HepG2 (cell line): ENCODE results near the gene RHOV. TPM values are rescaled to one million over a fixed set of nuclear protein-coding genes. Genes with fewer than 3 reads are reported as not detected.

Source experiments
- AFF4 ChIP-seq: sonication (generic); formaldehyde crosslinking; IDR thresholded peaks from 2 replicates; pipeline ENCODE4 v1.4.0; 2020; ENCODE audit warnings: missing genetic modification reagents
- GABPA ChIP-seq, 2 experiments: IDR thresholded peaks; 2 replicates each; pipeline ENCODE4 v1.6.1; 2011 to 2016; ENCODE audit warnings: low read depth in 2 of 2, low read length in 1 of 2, missing biosample characterization in 1 of 2, missing genetic modification characterization in 1 of 2
- GLI4 ChIP-seq: sonication (generic); formaldehyde crosslinking; IDR thresholded peaks from 2 replicates; pipeline ENCODE4 v1.5.1; 2020; ENCODE audit warnings: missing genetic modification reagents, mild to moderate bottlenecking, moderate library complexity, borderline replicate concordance
- HHEX ChIP-seq: IDR thresholded peaks from 2 replicates; pipeline ENCODE4 v1.6.1; 2016; ENCODE audit warnings: control low read depth
- HOXA5 ChIP-seq: sonication (generic); formaldehyde crosslinking; IDR thresholded peaks from 2 replicates; pipeline ENCODE4 v1.4.0; 2020; ENCODE audit warnings: missing genetic modification reagents
- MXD1 ChIP-seq: sonication (generic); formaldehyde crosslinking; IDR thresholded peaks from 2 replicates; pipeline ENCODE4 v1.4.0; 2020; ENCODE audit warnings: mild to moderate bottlenecking, missing genetic modification reagents
- PCBP2 ChIP-seq: fragments of 200-400 bp; formaldehyde crosslinking; optimal IDR thresholded peaks from 2 replicates; pipeline ENCODE3; 2018; ENCODE audit warnings: low read length, low read depth; ENCODE audit not compliant: poor library complexity, severe bottlenecking
- POGK ChIP-seq: sonication (generic); formaldehyde crosslinking; conservative IDR thresholded peaks from 2 replicates; pipeline ENCODE4 v1.8.0; 2022; ENCODE audit warnings: mild to moderate bottlenecking, moderate library complexity, missing genetic modification reagents
- SALL2 ChIP-seq: sonication (generic); formaldehyde crosslinking; IDR thresholded peaks from 2 replicates; pipeline ENCODE4 v1.8.1; 2023; ENCODE audit warnings: mild to moderate bottlenecking, missing genetic modification reagents, inconsistent platforms
- SP2 ChIP-seq: sonication (generic); formaldehyde crosslinking; IDR thresholded peaks from 2 replicates; pipeline ENCODE4 v1.5.1; 2020; ENCODE audit warnings: mild to moderate bottlenecking, missing genetic modification reagents
- SP5 ChIP-seq: IDR thresholded peaks from 2 replicates; pipeline ENCODE4 v1.6.1; 2016; ENCODE audit warnings: low read depth, borderline replicate concordance
- TEAD2 ChIP-seq: sonication (generic); formaldehyde crosslinking; IDR thresholded peaks from 2 replicates; pipeline ENCODE4 v1.9.0; 2021; ENCODE audit warnings: missing genetic modification reagents
- TOPORS ChIP-seq: sonication (generic); formaldehyde crosslinking; IDR thresholded peaks from 2 replicates; pipeline ENCODE4 v1.8.0; 2023; ENCODE audit warnings: mild to moderate bottlenecking, missing genetic modification reagents
- ZBTB20 ChIP-seq: sonication (generic); formaldehyde crosslinking; IDR thresholded peaks from 2 replicates; pipeline ENCODE4 v1.8.1; 2023; ENCODE audit warnings: missing genetic modification reagents, low read depth, mild to moderate bottlenecking, borderline replicate concordance
- ZFP36L1 ChIP-seq: sonication (generic); formaldehyde crosslinking; IDR thresholded peaks from 2 replicates; pipeline ENCODE4 v1.8.0; 2022; ENCODE audit warnings: mild to moderate bottlenecking, missing genetic modification reagents, moderate library complexity
- ZFP36L2 ChIP-seq: sonication (generic); formaldehyde crosslinking; IDR thresholded peaks from 2 replicates; pipeline ENCODE4 v1.4.0; 2020; ENCODE audit warnings: missing genetic modification reagents
- ZKSCAN1 ChIP-seq: fragments of 150-350 bp; IDR thresholded peaks from 2 replicates; pipeline ENCODE4 v1.6.1; 2014; ENCODE audit warnings: low read length
- ZKSCAN8 ChIP-seq: IDR thresholded peaks from 2 replicates; pipeline ENCODE4 v1.6.1; 2016; ENCODE audit warnings: borderline replicate concordance, missing genetic modification reagents, missing compliant biosample characterization
- ZNF609 ChIP-seq: sonication (generic); formaldehyde crosslinking; IDR thresholded peaks from 2 replicates; pipeline ENCODE4 v1.4.0; 2020; ENCODE audit warnings: mild to moderate bottlenecking, missing genetic modification reagents, borderline replicate concordance
- polyA plus RNA-seq, 8 experiments: library from polyadenylated mRNA; depleted of rRNA in 3 of 8; stranded (reverse) in 7 of 8; unstranded in 1 of 8; fragments of >200 nt; fragmentation: Illumina TruSeq in 4 of 8; extraction: Trizol in 4 of 8; gene quantifications; 2 replicates each; pipeline versions ENCODE4 v1.2.1 to v1.2.3, GENCODE V29; 2011 to 2016; ENCODE audit warnings: low read depth in 4 of 8, missing spikeins in 1 of 8, mixed read lengths in 1 of 8; ENCODE audit not compliant: insufficient read depth in 1 of 8
- total RNA-seq, 5 experiments: library from RNA; depleted of rRNA; stranded (reverse); fragments of >200 nt; fragmentation: Illumina TruSeq; extraction: Trizol; gene quantifications; 2 replicates each; pipeline ENCODE4 v1.2.3, GENCODE V29; 2016; ENCODE audit warnings: low read depth in 1 of 5

The RHOV gene
- total and polyA plus RNA-seq, 2 of the 13 experiments (the other 11 are each of a cell fraction or from before 2014, with no cell fraction given) = 0.17 to 0.18 TPM

GRCh38 chr15:40857601-40858341 lies 16.3 kb downstream of the RHOV start (continued):
- TF ChIP-seq HOXA5 (CRISPR knock-in tag) = peak; percentile 51; the same call in 1 of the 2 replicates
- TF ChIP-seq ZNF609 = no peak
- TF ChIP-seq SP2 (CRISPR knock-in tag) = no peak
- no peak for TF ChIP-seq TOPORS
- TF ChIP-seq ZBTB20 (CRISPR knock-in tag) = no peak
- no peak for TF ChIP-seq ZKSCAN8
- TF ChIP-seq SALL2 = 0 out of 2 replicates have a peak, but pooled peaks have one; percentile 54
- TF ChIP-seq SP5 (CRISPR knock-in tag) = no peak
- no peak for TF ChIP-seq ZFP36L2 (CRISPR knock-in tag)
- no peak for TF ChIP-seq ZFP36L1 (CRISPR knock-in tag)
- TF ChIP-seq GLI4 = no peak
- TF ChIP-seq GABPA (IDR thresholded peaks at IDR 0.05; ENCODE audit: low read depth, low read length) = no peak
- TF ChIP-seq GABPA (CRISPR knock-in tag; IDR thresholded peaks at IDR 0.05; ENCODE audit: low read depth) = no peak
- TF ChIP-seq TEAD2 (CRISPR knock-in tag) = no peak
- TF ChIP-seq ZKSCAN1 = no peak
- TF ChIP-seq MXD1 (CRISPR knock-in tag) = no peak
- TF ChIP-seq POGK (CRISPR knock-in tag) = no peak
- no peak for TF ChIP-seq AFF4 (CRISPR knock-in tag)
- no peak for TF ChIP-seq HHEX (CRISPR knock-in tag)
- no peak for TF ChIP-seq PCBP2
